A549 (cell line): ENCODE data around the gene RAB11FIP5. TPM values are rescaled to one million over a fixed set of nuclear protein-coding genes. Genes with fewer than 3 reads are reported as not detected.

Experiments
- ATAC-seq, 2 experiments: fragments of 200-7000 bp in 1 of 2; fragments of >200 bp in 1 of 2; cut with Nextera tagmentation in 1 of 2; cut with Tn5 transposase in 1 of 2; 3 replicates each; pipeline versions ENCODE4 v1.8.0 to v1.9.1; 2018 to 2020; ENCODE audit warnings: mild to moderate bottlenecking in 1 of 2, moderate library complexity in 1 of 2
- CTCF ChIA-PET: fragments of 300-600 bp; sonication (Branson Sonifier 250); formaldehyde crosslinking; extraction: SDS; loops from one replicate; lab custom pipeline; 2021; ENCODE audit warnings: antibody characterized with exemption, inconsistent platforms; lab: Yijun Ruan, JAX
- POLR2A ChIA-PET: fragments of 350-600 bp; formaldehyde crosslinking; extraction: SDS; loops from one replicate; lab custom pipeline; 2021; ENCODE audit warnings: antibody characterized with exemption, inconsistent platforms; lab: Yijun Ruan, JAX
- DNase-seq, 2 experiments: peaks; one replicate each; pipeline versions ENCODE4 v3.0.0 to v3.0.0-alpha.2; 2011 to 2016; ENCODE audit warnings: low read depth in 1 of 2, low spot score in 1 of 2
- FAIRE-seq: peaks from 2 replicates; lab custom pipeline; 2011; peaks lifted over from hg19 to GRCh38; lab: Jason Lieb, UNC
- H3K27ac ChIP-seq, 2 experiments: fragments of >200 bp; sonication (Bioruptor Twin); formaldehyde crosslinking; 3 replicates each; pipeline ENCODE4 v1.5.1; 2016 to 2017
- H3K4me1 ChIP-seq: fragments of >200 bp; sonication (Bioruptor Twin); formaldehyde crosslinking; 3 replicates; pipeline ENCODE4 v1.6.1; 2016
- H3K4me2 ChIP-seq: fragments of >200 bp; sonication (Bioruptor Twin); formaldehyde crosslinking; 3 replicates; pipeline ENCODE4 v1.6.1; 2016
- H3K4me3 ChIP-seq: fragments of >200 bp; sonication (Bioruptor Twin); formaldehyde crosslinking; 3 replicates; pipeline ENCODE4 v1.5.1; 2016
- H3K9me3 ChIP-seq: fragments of >200 bp; sonication (Bioruptor Twin); formaldehyde crosslinking; 3 replicates; pipeline ENCODE4 v1.6.1; 2016
- BCL3 ChIP-seq: fragments of >200 bp; sonication (Bioruptor Twin); formaldehyde crosslinking; IDR thresholded peaks from 3 replicates; pipeline ENCODE4 v1.6.1; 2016
- BHLHE40 ChIP-seq: IDR thresholded peaks from 2 replicates; pipeline ENCODE4 v1.6.1; 2012; ENCODE audit warnings: low read depth, low read length, inconsistent platforms
- CHD4 ChIP-seq: fragments of 200-600 bp; sonication (generic); IDR thresholded peaks from 2 replicates; pipeline ENCODE4 v1.6.1; 2016; ENCODE audit warnings: antibody characterized with exemption, mild to moderate bottlenecking, borderline replicate concordance
- EHMT2 ChIP-seq: fragments of 200-600 bp; sonication (generic); IDR thresholded peaks from 2 replicates; pipeline ENCODE4 v1.6.1; 2016; ENCODE audit warnings: antibody characterized with exemption, low read depth, mild to moderate bottlenecking, moderate library complexity
- ELK1 ChIP-seq: fragments of 150-350 bp; IDR thresholded peaks from 2 replicates; pipeline ENCODE4 v1.6.1; 2014; ENCODE audit warnings: low read depth, mild to moderate bottlenecking, low read length
- FOXS1 ChIP-seq: fragments of 250-450 bp; sonication (Bioruptor Pico); IDR thresholded peaks from 2 replicates; pipeline ENCODE4 v1.5.0; 2020; ENCODE audit warnings: mild to moderate bottlenecking, moderate library complexity
- GATA3 ChIP-seq: IDR thresholded peaks from 2 replicates; pipeline ENCODE4 v1.6.1; 2012; ENCODE audit warnings: borderline replicate concordance
- HDAC2 ChIP-seq: fragments of 200-600 bp; sonication (generic); IDR thresholded peaks from 2 replicates; pipeline ENCODE4 v1.6.1; 2016
- HEYL ChIP-seq: fragments of 250-450 bp; sonication (Bioruptor Pico); IDR thresholded peaks from 2 replicates; pipeline ENCODE4 v1.8.0; 2021; ENCODE audit warnings: mild to moderate bottlenecking, moderate library complexity
- HOXB13 ChIP-seq: fragments of 250-450 bp; sonication (Bioruptor Pico); IDR thresholded peaks from 2 replicates; pipeline ENCODE4 v1.5.0; 2020; ENCODE audit warnings: low read depth, mild to moderate bottlenecking, moderate library complexity
- HOXB5 ChIP-seq: fragments of 250-450 bp; sonication (Bioruptor Pico); IDR thresholded peaks from 2 replicates; pipeline ENCODE4 v1.5.0; 2020; ENCODE audit warnings: mild to moderate bottlenecking, moderate library complexity
- JUNB ChIP-seq: fragments of >200 bp; sonication (Bioruptor Twin); formaldehyde crosslinking; IDR thresholded peaks from 2 replicates; pipeline ENCODE4 v1.6.1; 2016
- NFE2L2 ChIP-seq: fragments of 150-350 bp; conservative IDR thresholded peaks from 2 replicates; pipeline ENCODE4 v1.6.1; 2014; ENCODE audit warnings: low read length
- NPAS2 ChIP-seq: fragments of 250-450 bp; sonication (Bioruptor Pico); IDR thresholded peaks from 2 replicates; pipeline ENCODE4 v1.8.0; 2022; ENCODE audit warnings: mild to moderate bottlenecking, moderate library complexity, borderline replicate concordance
- POLR2AphosphoS2 ChIP-seq: conservative IDR thresholded peaks from 2 replicates; pipeline ENCODE4 v1.6.1; 2012; ENCODE audit warnings: low read length, improper control_type of control experiment, inconsistent platforms
- SREBF2 ChIP-seq: fragments of 450-650 bp; IDR thresholded peaks from 2 replicates; pipeline ENCODE4 v1.6.1; 2014; ENCODE audit warnings: mild to moderate bottlenecking, moderate library complexity
- ZSCAN20 ChIP-seq: fragments of 250-450 bp; sonication (Bioruptor Pico); IDR thresholded peaks from 2 replicates; pipeline ENCODE4 v1.8.0; 2022; ENCODE audit warnings: mild to moderate bottlenecking, moderate library complexity
- WGBS: methylation state at CpG from one replicate; pipeline ENCODE4 v1.1.6; 2017; ENCODE audit errors: missing lambda C conversion rate; 5-methylcytosine and 5-hydroxymethylcytosine counted together
- polyA plus RNA-seq, 4 experiments: library from polyadenylated mRNA; depleted of rRNA in 3 of 4; stranded (reverse); fragments of >200 nt; fragmentation: RNase III in 1 of 4; extraction: RNeasy Plus Mini Kit Qiagen cat#74134 plus additional on column Dnase treatment in 1 of 4; gene quantifications; 2 replicates in 3 of 4; 3 replicates in 1 of 4; pipeline ENCODE4 v1.2.3, GENCODE V29; 2011 to 2017
- TF ChIP-seq, protein P1 (sequence below): IDR thresholded peaks from 2 replicates; pipeline ENCODE4 v1.6.1; 2012; ENCODE audit warnings: low read depth, borderline replicate concordance
- TF ChIP-seq, protein P2 (sequence below): fragments of 250-450 bp; sonication (Bioruptor Pico); IDR thresholded peaks from 2 replicates; pipeline ENCODE4 v1.5.0; 2021; ENCODE audit warnings: mild to moderate bottlenecking, moderate library complexity, borderline replicate concordance
- TF ChIP-seq, protein P3 (sequence below): fragments of 200-600 bp; sonication (generic); IDR thresholded peaks from 2 replicates; pipeline ENCODE4 v1.6.1; 2016; ENCODE audit warnings: antibody characterized with exemption, mild to moderate bottlenecking, moderate library complexity
- TF ChIP-seq, protein P4 (sequence below): fragments of 450-650 bp; IDR thresholded peaks from 2 replicates; pipeline ENCODE4 v1.6.1; 2014; ENCODE audit warnings: antibody characterized with exemption

The RAB11FIP5 gene
- polyA plus RNA-seq, 2 of the 4 experiments (the other 2 are of a cell fraction): 21.6 to 21.8 TPM

DNA sequence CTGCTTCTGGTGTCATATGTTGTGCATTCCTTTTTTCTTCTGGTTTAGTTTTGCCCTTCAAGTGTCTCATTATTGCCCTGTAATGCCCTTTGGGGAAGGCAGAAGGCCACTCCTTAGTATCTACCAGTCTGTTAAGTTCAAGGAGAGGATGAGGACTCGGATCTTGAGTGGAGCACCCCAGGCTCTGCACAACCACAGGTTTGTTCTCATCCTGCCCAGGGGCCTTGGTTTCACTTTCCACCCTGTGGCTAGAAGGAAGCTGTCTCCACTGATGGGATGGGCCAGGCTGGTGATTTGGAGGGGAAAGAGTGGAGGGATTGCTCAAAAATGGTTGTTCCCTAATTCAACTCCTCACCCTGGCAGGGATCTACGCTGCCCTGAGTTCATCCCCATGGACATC, 30.2 kb upstream of the RAB11FIP5 start:
- no peak overlapping the region for H3K4me3 ChIP-seq
- POLR2A ChIA-PET: no interaction called here
- no peak for TF ChIP-seq NPAS2 (CRISPR knock-in tag)
- TF ChIP-seq JUNB: no peak
- no peak for TF ChIP-seq ZSCAN20 (CRISPR knock-in tag)
- TF ChIP-seq FOXS1 (CRISPR knock-in tag): no peak
- TF ChIP-seq CHD4: no peak
- TF ChIP-seq, protein P1, sequence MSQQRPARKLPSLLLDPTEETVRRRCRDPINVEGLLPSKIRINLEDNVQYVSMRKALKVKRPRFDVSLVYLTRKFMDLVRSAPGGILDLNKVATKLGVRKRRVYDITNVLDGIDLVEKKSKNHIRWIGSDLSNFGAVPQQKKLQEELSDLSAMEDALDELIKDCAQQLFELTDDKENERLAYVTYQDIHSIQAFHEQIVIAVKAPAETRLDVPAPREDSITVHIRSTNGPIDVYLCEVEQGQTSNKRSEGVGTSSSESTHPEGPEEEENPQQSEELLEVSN: no peak
- H3K4me1 ChIP-seq: no peaks in the 10 kb centered on the region
- no peak overlapping the region for H3K27ac ChIP-seq
- FAIRE-seq (no peak), DNase-seq (no peak), ATAC-seq (no peak)
- H3K4me2 ChIP-seq: no peak overlapping the region
- no peaks in the 10 kb centered on the region for H3K9me3 ChIP-seq
- CTCF ChIA-PET: interaction anchor here (0.6 to 1.9 kb wide), 5 partner anchors 13 to 250 kb away, joined by 4 to 5 read pairs (median 4); no protein-coding TSS in a partner anchor
- 49% methylated on average over 2 of the region's 2 CpGs for WGBS

- TF ChIP-seq, protein P2, sequence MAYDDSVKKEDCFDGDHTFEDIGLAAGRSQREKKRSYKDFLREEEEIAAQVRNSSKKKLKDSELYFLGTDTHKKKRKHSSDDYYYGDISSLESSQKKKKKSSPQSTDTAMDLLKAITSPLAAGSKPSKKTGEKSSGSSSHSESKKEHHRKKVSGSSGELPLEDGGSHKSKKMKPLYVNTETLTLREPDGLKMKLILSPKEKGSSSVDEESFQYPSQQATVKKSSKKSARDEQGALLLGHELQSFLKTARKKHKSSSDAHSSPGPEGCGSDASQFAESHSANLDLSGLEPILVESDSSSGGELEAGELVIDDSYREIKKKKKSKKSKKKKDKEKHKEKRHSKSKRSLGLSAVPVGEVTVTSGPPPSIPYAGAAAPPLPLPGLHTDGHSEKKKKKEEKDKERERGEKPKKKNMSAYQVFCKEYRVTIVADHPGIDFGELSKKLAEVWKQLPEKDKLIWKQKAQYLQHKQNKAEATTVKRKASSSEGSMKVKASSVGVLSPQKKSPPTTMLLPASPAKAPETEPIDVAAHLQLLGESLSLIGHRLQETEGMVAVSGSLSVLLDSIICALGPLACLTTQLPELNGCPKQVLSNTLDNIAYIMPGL (CRISPR knock-in tag): no peak
- TF ChIP-seq HEYL (CRISPR knock-in tag): no peak
- no peak for TF ChIP-seq NFE2L2
- no peak for TF ChIP-seq HOXB13 (CRISPR knock-in tag)
- TF ChIP-seq POLR2AphosphoS2: no peak
- no peak for TF ChIP-seq ELK1
- no peak for TF ChIP-seq HOXB5 (CRISPR knock-in tag)
- no peak for TF ChIP-seq NPAS2 (CRISPR knock-in tag)
- TF ChIP-seq GATA3: no peak
- no peak for TF ChIP-seq BHLHE40
- H3K4me3 ChIP-seq: no peak overlapping the region
- POLR2A ChIA-PET: no interaction called here
- DNase-seq: no peak
- no peak overlapping the region for H3K4me2 ChIP-seq
- H3K4me1 ChIP-seq: no peaks in the 10 kb centered on the region
- no peak for ATAC-seq
- CTCF ChIA-PET: interaction anchor here (1.0 to 1.6 kb wide), 5 partner anchors 14 to 249 kb away, joined by 3 to 4 read pairs (median 4); no protein-coding TSS in a partner anchor
- 92% methylated on average over 2 of the region's 2 CpGs for WGBS
- FAIRE-seq: no peak
- no peaks in the 10 kb centered on the region for H3K9me3 ChIP-seq
- no peak overlapping the region for H3K27ac ChIP-seq
Observed at GRCh38 chr2:73141896-73142295, 29.1 kb upstream of the RAB11FIP5 start.

DNA sequence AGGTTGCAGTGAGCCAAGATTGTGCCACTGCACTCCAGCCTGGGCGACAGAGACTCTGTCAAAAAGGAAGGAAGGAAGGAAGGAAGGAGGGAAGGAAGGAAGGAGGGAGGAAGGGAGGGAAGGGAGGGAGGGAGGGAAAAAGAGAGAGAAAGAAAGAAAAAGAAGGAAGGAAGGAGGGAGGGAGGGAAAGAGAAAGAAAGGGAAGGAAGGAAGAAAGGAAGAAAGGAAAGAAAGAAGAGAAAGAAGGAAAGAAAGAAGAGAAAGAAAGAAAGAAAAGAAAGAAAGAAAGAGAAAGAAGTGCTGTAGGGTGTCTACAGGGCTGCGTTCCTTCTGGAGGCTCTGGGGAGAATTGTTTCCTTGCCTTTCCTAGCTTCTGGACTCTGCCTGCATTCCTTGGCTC, 22.5 kb upstream of the RAB11FIP5 start:
- ATAC-seq (no peak), FAIRE-seq (no peak), DNase-seq (no peak)
- Histone ChIP-seq H3K4me2 (no peak overlapping the region), H3K4me3 (no peak overlapping the region), H3K27ac (no peak overlapping the region), H3K9me3 (no peaks in the 10 kb centered on the region), H3K4me1 (no peaks in the 10 kb centered on the region)
- ChIA-PET CTCF (interaction anchor here (0.8 to 2.4 kb wide), 4 partner anchors 21 to 242 kb away, joined by 3 to 10 read pairs (median 6); no protein-coding TSS in a partner anchor), POLR2A (no interaction called here)
- WGBS: 66% methylated on average over 2 of the region's 2 CpGs
- TF ChIP-seq EHMT2 (no peak), HDAC2 (no peak), SREBF2 (no peak), BHLHE40 (no peak), BCL3 (no peak)
- TF ChIP-seq, protein P3, sequence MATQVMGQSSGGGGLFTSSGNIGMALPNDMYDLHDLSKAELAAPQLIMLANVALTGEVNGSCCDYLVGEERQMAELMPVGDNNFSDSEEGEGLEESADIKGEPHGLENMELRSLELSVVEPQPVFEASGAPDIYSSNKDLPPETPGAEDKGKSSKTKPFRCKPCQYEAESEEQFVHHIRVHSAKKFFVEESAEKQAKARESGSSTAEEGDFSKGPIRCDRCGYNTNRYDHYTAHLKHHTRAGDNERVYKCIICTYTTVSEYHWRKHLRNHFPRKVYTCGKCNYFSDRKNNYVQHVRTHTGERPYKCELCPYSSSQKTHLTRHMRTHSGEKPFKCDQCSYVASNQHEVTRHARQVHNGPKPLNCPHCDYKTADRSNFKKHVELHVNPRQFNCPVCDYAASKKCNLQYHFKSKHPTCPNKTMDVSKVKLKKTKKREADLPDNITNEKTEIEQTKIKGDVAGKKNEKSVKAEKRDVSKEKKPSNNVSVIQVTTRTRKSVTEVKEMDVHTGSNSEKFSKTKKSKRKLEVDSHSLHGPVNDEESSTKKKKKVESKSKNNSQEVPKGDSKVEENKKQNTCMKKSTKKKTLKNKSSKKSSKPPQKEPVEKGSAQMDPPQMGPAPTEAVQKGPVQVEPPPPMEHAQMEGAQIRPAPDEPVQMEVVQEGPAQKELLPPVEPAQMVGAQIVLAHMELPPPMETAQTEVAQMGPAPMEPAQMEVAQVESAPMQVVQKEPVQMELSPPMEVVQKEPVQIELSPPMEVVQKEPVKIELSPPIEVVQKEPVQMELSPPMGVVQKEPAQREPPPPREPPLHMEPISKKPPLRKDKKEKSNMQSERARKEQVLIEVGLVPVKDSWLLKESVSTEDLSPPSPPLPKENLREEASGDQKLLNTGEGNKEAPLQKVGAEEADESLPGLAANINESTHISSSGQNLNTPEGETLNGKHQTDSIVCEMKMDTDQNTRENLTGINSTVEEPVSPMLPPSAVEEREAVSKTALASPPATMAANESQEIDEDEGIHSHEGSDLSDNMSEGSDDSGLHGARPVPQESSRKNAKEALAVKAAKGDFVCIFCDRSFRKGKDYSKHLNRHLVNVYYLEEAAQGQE: no peak
- TF ChIP-seq, protein P4, sequence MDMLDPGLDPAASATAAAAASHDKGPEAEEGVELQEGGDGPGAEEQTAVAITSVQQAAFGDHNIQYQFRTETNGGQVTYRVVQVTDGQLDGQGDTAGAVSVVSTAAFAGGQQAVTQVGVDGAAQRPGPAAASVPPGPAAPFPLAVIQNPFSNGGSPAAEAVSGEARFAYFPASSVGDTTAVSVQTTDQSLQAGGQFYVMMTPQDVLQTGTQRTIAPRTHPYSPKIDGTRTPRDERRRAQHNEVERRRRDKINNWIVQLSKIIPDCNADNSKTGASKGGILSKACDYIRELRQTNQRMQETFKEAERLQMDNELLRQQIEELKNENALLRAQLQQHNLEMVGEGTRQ: no peak
- TF ChIP-seq, protein P2 (CRISPR knock-in tag): no peak
